ENCODE data around the gene ITGA3.
"Not testable (repeated sequence)": the region's sequence is repeated elsewhere in the genome, so short reads cannot be mapped to it uniquely, and the experiment has no call there.

The ITGA3 gene

DNA sequence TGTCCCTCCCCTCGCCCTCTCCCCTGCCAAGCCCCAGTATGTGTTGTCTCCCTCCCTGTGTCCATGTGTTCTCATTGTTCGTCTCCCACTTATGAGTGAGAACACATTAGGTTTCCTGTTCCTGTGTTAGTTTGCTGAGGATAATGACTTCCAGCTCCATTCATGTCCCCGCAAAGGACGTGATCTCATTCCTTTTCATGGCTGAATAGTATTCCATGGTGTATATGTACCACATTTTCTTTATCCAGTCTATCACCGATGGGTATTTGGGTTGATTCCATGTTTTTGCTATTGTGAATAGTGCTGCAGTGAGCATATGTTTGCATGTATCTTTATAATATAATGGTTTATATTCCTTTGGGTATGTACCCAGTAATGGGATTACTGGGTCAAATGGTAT is 15.4 kb upstream of the ITGA3 start:
- H2AFZ ChIP-seq (ENCODE audit: low read depth, low read length); H3K9me3 ChIP-seq (ENCODE audit: low read length); H3K36me3 ChIP-seq (ENCODE audit: insufficient read depth, low read length); H3K4me3 ChIP-seq (ENCODE audit: low read length); H3K4me1 ChIP-seq (ENCODE audit: insufficient read depth, low read length): not testable (repeated sequence)
- H3K27me3 ChIP-seq (ENCODE audit: insufficient read depth, low read length) = peaks cover 17% of the 10 kb centered on the region

DNA sequence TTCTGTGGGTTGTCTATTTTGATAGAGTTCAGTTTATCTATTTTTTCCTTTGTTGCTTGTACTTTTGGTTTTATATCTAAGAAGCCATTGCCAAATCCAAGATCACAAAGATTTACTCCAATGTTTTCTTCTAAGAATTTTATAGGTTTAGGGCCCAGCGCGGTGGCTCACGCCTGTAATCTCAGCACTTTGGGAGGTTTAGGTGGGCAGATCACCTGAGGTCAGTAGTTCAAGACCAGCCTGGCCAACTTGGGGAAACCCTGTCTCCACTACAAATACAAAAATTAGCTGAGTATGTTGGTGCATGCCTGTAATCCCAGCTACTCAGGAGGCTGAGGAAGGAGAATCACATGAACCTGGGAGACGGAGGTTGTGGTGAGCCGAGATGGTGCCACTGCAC is 13.7 kb upstream of the ITGA3 start:
- H3K9me3 ChIP-seq (ENCODE audit: low read length) = no peaks in the 10 kb centered on the region
- peaks cover under 1% of the 10 kb centered on the region for H3K4me1 ChIP-seq (ENCODE audit: insufficient read depth, low read length)
- no peak overlapping the region for H3K4me3 ChIP-seq (ENCODE audit: low read length)
- H2AFZ ChIP-seq (ENCODE audit: low read depth, low read length) = no peak overlapping the region
- no peaks in the 10 kb centered on the region for H3K36me3 ChIP-seq (ENCODE audit: insufficient read depth, low read length)
- H3K27me3 ChIP-seq (ENCODE audit: insufficient read depth, low read length) = peaks cover 7% of the 10 kb centered on the region

GRCh38 chr17:50043290-50044148 is 12.4 kb upstream of the ITGA3 start:
- Histone ChIP-seq H3K4me3 (ENCODE audit: low read length) (no peak overlapping the region), H3K4me1 (ENCODE audit: insufficient read depth, low read length) (peaks cover 3% of the 10 kb centered on the region), H3K9me3 (ENCODE audit: low read length) (no peaks in the 10 kb centered on the region), H2AFZ (ENCODE audit: low read depth, low read length) (no peak overlapping the region), H3K36me3 (ENCODE audit: insufficient read depth, low read length) (no peaks in the 10 kb centered on the region), H3K27me3 (ENCODE audit: insufficient read depth, low read length) (no peaks in the 10 kb centered on the region)

DNA sequence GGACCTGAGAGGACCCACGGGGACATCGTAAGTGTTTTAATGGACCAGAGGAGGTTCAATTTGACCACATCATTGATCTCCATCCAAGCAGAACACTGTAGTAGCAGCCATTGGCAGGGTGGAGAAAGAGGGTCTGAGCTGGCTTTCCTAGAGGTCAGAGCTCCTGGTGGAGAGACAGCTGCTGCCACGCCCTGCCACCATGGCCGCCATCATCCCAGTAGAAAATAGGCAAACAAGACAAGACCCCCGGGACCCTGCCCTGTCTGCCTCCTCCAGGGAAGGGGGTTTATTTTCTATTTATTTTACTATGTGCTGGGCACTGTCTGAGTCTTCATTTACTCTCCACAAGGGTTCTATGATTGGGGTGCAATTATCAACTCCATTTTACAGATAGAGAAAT is 11.4 kb upstream of the ITGA3 start:
- Histone ChIP-seq H2AFZ (ENCODE audit: low read depth, low read length) (no peak overlapping the region), H3K36me3 (ENCODE audit: insufficient read depth, low read length) (no peaks in the 10 kb centered on the region), H3K4me1 (ENCODE audit: insufficient read depth, low read length) (peaks cover 3% of the 10 kb centered on the region), H3K9me3 (ENCODE audit: low read length) (no peaks in the 10 kb centered on the region), H3K4me3 (ENCODE audit: low read length) (no peak overlapping the region), H3K27me3 (ENCODE audit: insufficient read depth, low read length) (no peaks in the 10 kb centered on the region)

- no peaks in the 10 kb centered on the region for H3K27me3 ChIP-seq (ENCODE audit: insufficient read depth, low read length)
- H3K9me3 ChIP-seq (ENCODE audit: low read length) = no peaks in the 10 kb centered on the region
- H3K4me1 ChIP-seq (ENCODE audit: insufficient read depth, low read length) = peaks cover 3% of the 10 kb centered on the region
- H2AFZ ChIP-seq (ENCODE audit: low read depth, low read length) = no peak overlapping the region
- no peak overlapping the region for H3K4me3 ChIP-seq (ENCODE audit: low read length)
- H3K36me3 ChIP-seq (ENCODE audit: insufficient read depth, low read length) = no peaks in the 10 kb centered on the region
Measured at GRCh38 chr17:50045154-50045553, 10.8 kb upstream of the ITGA3 start.

DNA sequence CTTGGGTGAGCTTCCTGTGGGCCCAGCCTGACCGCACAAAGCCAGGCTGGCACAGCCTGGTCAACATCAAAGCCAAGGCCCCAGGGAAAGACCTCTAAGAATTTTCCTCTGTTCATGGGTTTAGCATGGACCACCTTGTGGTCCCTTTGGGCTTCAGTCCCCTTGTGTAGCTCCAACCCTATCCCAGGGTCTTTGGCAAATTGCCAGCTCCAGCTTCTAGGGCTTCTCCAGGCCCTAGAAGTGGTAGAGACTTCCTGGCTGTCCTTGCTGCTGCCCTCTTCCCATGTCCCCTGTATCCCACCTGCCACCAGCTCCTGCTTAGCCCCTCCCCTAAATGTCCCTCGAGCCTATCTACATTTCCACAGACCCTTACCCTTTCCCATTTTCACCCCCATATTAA is 9.7 kb upstream of the ITGA3 start:
- H3K36me3 ChIP-seq (ENCODE audit: insufficient read depth, low read length) = no peaks in the 10 kb centered on the region
- H3K4me1 ChIP-seq (ENCODE audit: insufficient read depth, low read length) = peaks cover 7% of the 10 kb centered on the region
- H2AFZ ChIP-seq (ENCODE audit: low read depth, low read length) = no peak overlapping the region
- H3K9me3 ChIP-seq (ENCODE audit: low read length) = no peaks in the 10 kb centered on the region
- H3K27me3 ChIP-seq (ENCODE audit: insufficient read depth, low read length) = no peaks in the 10 kb centered on the region
- H3K4me3 ChIP-seq (ENCODE audit: low read length) = no peak overlapping the region

DNA sequence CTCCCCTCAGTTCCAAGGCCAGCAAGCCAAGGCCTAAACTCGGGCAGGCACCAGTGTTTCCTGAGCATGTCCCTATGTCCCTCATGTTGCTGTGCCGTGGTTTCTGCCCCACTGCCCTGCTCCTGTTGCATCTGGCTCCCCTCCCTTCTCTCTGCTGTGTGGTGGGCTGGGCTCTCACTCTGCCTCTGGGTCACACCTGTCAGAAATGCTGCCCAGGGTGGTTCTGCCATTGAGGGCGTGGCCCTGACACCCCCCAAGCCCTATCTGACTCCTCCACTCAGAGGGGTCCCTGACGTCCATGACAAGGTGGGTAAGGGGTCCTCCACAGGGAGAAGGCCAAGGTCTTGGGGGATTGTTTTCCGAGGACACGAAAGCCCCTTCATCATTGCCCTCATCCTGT is 9.2 kb upstream of the ITGA3 start:
- H3K36me3 ChIP-seq (ENCODE audit: insufficient read depth, low read length) = no peaks in the 10 kb centered on the region
- no peaks in the 10 kb centered on the region for H3K9me3 ChIP-seq (ENCODE audit: low read length)
- no peak overlapping the region for H2AFZ ChIP-seq (ENCODE audit: low read depth, low read length)
- peaks cover 12% of the 10 kb centered on the region for H3K4me1 ChIP-seq (ENCODE audit: insufficient read depth, low read length)
- H3K4me3 ChIP-seq (ENCODE audit: low read length) = no peak overlapping the region
- H3K27me3 ChIP-seq (ENCODE audit: insufficient read depth, low read length) = no peaks in the 10 kb centered on the region

- no peak overlapping the region for H3K4me3 ChIP-seq (ENCODE audit: low read length)
- H2AFZ ChIP-seq (ENCODE audit: low read depth, low read length) = no peak overlapping the region
Measured at GRCh38 chr17:50047083-50047482, 8.8 kb upstream of the ITGA3 start.

DNA sequence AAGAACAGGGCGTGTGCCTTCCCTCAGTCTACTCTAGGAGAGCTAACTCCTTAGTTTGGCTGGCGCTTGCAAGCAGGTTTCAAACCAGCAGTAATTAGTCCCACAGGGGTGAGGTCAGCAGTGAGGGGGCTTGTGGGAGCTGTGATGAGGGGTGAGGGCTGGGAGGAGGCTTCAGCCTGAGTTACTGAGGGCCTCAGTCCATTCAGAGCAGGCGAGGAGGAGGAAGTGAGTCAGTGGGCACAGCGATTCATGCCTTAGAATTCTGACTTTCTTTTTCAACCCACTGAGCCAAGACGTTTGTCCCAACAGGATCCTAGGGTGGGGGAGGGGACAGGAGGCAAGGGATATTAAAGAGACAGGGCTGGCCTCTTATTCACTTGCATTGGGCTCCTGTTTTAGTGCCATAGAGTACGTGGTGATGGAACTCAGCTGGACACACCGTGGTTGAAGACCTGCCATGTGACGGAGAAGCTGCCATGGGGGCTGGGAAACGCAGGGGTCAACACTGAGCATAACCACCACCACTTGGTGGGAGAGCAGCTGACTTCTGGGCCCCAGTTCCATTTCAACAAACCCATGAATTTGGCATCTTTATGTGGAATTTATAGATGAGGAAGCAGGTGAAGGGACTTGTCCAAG is 8.3 kb upstream of the ITGA3 start:
- H3K4me3 ChIP-seq (ENCODE audit: low read length) = no peak overlapping the region
- H3K4me1 ChIP-seq (ENCODE audit: insufficient read depth, low read length) = peaks cover 13% of the 10 kb centered on the region

More at GRCh38 chr17:50047083-50047482, 8.8 kb upstream of the ITGA3 start:
- Histone ChIP-seq H3K4me1 (ENCODE audit: insufficient read depth, low read length) (peaks cover 13% of the 10 kb centered on the region), H3K36me3 (ENCODE audit: insufficient read depth, low read length) (no peaks in the 10 kb centered on the region), H3K27me3 (ENCODE audit: insufficient read depth, low read length) (no peaks in the 10 kb centered on the region), H3K9me3 (ENCODE audit: low read length) (no peaks in the 10 kb centered on the region)

DNA sequence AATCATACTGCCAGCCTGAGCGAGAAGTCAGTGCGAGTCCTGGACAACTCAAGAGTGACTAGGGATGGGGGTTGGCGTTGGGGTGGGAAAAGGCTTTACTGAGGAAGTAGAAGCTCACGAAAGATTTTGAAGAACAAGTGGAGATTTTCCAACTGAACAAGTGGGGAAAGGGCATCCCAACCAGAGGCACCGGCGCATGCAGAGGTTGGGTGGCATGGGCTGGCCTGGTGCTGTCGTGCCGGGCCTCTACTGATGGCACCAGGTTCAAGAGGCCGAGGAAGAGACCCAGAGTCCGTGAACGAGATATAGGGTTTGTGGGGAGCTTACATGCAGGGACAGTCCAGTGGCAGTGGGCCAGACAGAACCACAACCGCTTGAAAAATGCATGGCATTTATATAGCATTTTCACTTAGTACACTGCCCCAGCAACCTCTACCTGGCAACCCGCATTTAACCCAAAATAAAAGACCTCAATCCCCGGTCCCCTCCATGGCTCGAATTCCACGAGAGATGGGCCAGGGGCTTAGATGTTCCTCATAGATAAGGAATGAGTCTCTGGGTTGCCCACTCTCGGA is 7.7 kb upstream of the ITGA3 start:
- Histone ChIP-seq H3K9me3 (ENCODE audit: low read length) (no peaks in the 10 kb centered on the region), H3K4me3 (ENCODE audit: low read length) (no peak overlapping the region), H3K36me3 (ENCODE audit: insufficient read depth, low read length) (no peaks in the 10 kb centered on the region), H3K4me1 (ENCODE audit: insufficient read depth, low read length) (peaks cover 13% of the 10 kb centered on the region), H2AFZ (ENCODE audit: low read depth, low read length) (no peak overlapping the region), H3K27me3 (ENCODE audit: insufficient read depth, low read length) (peaks cover 3% of the 10 kb centered on the region)

More for the DNA sequence above, 8.3 kb upstream of the ITGA3 start:
- no peaks in the 10 kb centered on the region for H3K36me3 ChIP-seq (ENCODE audit: insufficient read depth, low read length)
- H3K27me3 ChIP-seq (ENCODE audit: insufficient read depth, low read length) = no peaks in the 10 kb centered on the region
- no peaks in the 10 kb centered on the region for H3K9me3 ChIP-seq (ENCODE audit: low read length)
- no peak overlapping the region for H2AFZ ChIP-seq (ENCODE audit: low read depth, low read length)

DNA sequence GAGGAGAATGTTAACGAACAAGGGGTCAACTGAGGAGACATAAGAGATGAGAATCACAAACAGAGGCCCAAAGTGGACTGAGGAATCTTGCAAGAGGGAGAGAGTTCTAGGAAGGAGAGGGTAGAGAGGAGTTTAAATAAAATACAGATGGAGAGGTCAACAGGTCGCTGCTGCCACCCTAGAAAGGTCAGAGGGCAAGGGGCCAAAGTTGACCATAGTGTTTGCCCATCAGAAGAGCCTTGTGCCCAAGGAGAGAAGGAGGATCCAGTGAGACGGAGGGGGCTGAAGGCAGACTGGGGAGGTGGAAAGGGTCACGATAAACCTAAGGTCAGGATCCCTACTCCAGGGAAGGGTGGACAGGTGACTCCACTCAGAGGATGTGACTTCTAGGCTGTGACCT is 6.9 kb upstream of the ITGA3 start:
- no peaks in the 10 kb centered on the region for H3K9me3 ChIP-seq (ENCODE audit: low read length)
- no peaks in the 10 kb centered on the region for H3K36me3 ChIP-seq (ENCODE audit: insufficient read depth, low read length)
- H3K27me3 ChIP-seq (ENCODE audit: insufficient read depth, low read length) = peaks cover 8% of the 10 kb centered on the region
- H2AFZ ChIP-seq (ENCODE audit: low read depth, low read length) = no peak overlapping the region
- peaks cover 13% of the 10 kb centered on the region for H3K4me1 ChIP-seq (ENCODE audit: insufficient read depth, low read length)
- no peak overlapping the region for H3K4me3 ChIP-seq (ENCODE audit: low read length)

- Histone ChIP-seq H2AFZ (ENCODE audit: low read depth, low read length) (no peak overlapping the region), H3K4me1 (ENCODE audit: insufficient read depth, low read length) (peaks cover 13% of the 10 kb centered on the region), H3K36me3 (ENCODE audit: insufficient read depth, low read length) (no peaks in the 10 kb centered on the region), H3K9me3 (ENCODE audit: low read length) (no peaks in the 10 kb centered on the region), H3K27me3 (ENCODE audit: insufficient read depth, low read length) (peaks cover 8% of the 10 kb centered on the region), H3K4me3 (ENCODE audit: low read length) (no peak overlapping the region)
Measured at GRCh38 chr17:50049636-50050035, 6.3 kb upstream of the ITGA3 start.

DNA sequence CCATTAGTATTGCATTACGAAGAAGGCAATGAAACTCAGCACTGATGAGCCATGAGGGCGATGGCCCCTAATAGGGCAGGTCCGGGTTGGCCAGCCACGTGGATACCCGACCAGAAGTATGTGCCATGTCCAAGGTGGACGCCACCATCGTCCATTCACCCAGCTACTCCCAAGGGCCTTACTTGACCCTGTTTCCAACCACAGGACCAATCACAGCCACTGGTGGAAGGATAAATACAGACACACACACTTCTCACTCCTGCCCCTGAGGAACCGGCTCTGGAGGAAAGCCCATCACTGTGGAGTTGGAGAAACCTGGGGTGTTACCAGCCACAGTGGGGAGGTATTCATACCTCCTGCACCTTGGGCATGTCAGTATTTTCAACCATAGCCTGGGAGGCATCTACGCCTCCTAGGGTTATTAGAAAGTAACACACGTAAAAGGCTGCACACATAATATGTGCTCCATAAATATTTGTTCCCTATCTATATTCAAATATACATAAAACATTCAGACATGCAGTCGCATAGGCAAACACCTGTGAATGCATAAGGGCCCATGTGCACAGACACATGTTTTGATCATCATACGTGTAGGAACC is 5.4 kb upstream of the ITGA3 start:
- Histone ChIP-seq H3K9me3 (ENCODE audit: low read length) (no peaks in the 10 kb centered on the region), H3K4me1 (ENCODE audit: insufficient read depth, low read length) (peaks cover 17% of the 10 kb centered on the region), H3K4me3 (ENCODE audit: low read length) (no peak overlapping the region), H3K27me3 (ENCODE audit: insufficient read depth, low read length) (peaks cover 11% of the 10 kb centered on the region), H3K36me3 (ENCODE audit: insufficient read depth, low read length) (no peaks in the 10 kb centered on the region), H2AFZ (ENCODE audit: low read depth, low read length) (no peak overlapping the region)

Data from neuron (in vitro differentiated cells).